ENCODE results near the gene AGAP1. TPM values are rescaled to one million over a fixed set of nuclear protein-coding genes. Genes with fewer than 3 reads are reported as not detected.

AGAP1 gene
- total RNA-seq, 2 experiments from 2014 or later = not detected

GRCh38 chr2:235603659-235604058 is 109.8 kb downstream of the AGAP1 start:
- no peak for DNase-seq (ENCODE audit: low spot score)
- TF ChIP-seq EZH2phosphoT487 (IDR thresholded peaks at IDR 0.05; ENCODE audit: borderline replicate concordance, low read depth, low read length) = no peak
- TF ChIP-seq, protein P1, sequence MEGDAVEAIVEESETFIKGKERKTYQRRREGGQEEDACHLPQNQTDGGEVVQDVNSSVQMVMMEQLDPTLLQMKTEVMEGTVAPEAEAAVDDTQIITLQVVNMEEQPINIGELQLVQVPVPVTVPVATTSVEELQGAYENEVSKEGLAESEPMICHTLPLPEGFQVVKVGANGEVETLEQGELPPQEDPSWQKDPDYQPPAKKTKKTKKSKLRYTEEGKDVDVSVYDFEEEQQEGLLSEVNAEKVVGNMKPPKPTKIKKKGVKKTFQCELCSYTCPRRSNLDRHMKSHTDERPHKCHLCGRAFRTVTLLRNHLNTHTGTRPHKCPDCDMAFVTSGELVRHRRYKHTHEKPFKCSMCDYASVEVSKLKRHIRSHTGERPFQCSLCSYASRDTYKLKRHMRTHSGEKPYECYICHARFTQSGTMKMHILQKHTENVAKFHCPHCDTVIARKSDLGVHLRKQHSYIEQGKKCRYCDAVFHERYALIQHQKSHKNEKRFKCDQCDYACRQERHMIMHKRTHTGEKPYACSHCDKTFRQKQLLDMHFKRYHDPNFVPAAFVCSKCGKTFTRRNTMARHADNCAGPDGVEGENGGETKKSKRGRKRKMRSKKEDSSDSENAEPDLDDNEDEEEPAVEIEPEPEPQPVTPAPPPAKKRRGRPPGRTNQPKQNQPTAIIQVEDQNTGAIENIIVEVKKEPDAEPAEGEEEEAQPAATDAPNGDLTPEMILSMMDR (conservative IDR thresholded peaks at IDR 0.05; ENCODE audit: low read length) = no peak
- POLR2A ChIA-PET = no interaction called here
- H4K20me1 ChIP-seq (ENCODE audit: insufficient read depth, low read length) = no peaks in the 10 kb centered on the region
- H3K9me3 ChIP-seq (ENCODE audit: low read length) = no peaks in the 10 kb centered on the region; the same call in 1 of the 2 replicates
- BruUV-seq (replicated peaks) = no TSS peak
- no peaks in the 10 kb centered on the region for H3K4me1 ChIP-seq (ENCODE audit: insufficient read depth, low read length, poor library complexity, severe bottlenecking)
- CTCF ChIA-PET (ENCODE audit: unreplicated experiment) = no interaction called here
- H3K27ac ChIP-seq (ENCODE audit: low read depth, low read length, poor library complexity, severe bottlenecking) = no peak overlapping the region
- intact Hi-C loops (cut with micrococcal nuclease; ENCODE audit: unreplicated experiment) = no loop called here
- no peaks in the 10 kb centered on the region for H3K9me2 ChIP-seq (ENCODE audit: insufficient read depth, low read length)
- no peak overlapping the region for H2AFZ ChIP-seq (ENCODE audit: low read length)
- H3K4me2 ChIP-seq (ENCODE audit: low read length) = no peak overlapping the region
- no peaks in the 10 kb centered on the region for H3K36me3 ChIP-seq (ENCODE audit: insufficient read depth, low read length)
- H3K79me2 ChIP-seq (ENCODE audit: insufficient read depth, low read depth, low read length) = no peaks in the 10 kb centered on the region
- no peak overlapping the region for H3K4me3 ChIP-seq (ENCODE audit: low read depth, low read length, poor library complexity, severe bottlenecking)

GRCh38 chr2:235605312-235606003 is 111.6 kb downstream of the AGAP1 start:
- Histone ChIP-seq H3K4me1 (ENCODE audit: insufficient read depth, low read length, poor library complexity, severe bottlenecking) (no peaks in the 10 kb centered on the region), H3K79me2 (ENCODE audit: insufficient read depth, low read depth, low read length) (no peaks in the 10 kb centered on the region), H3K36me3 (ENCODE audit: insufficient read depth, low read length) (no peaks in the 10 kb centered on the region), H3K9me2 (ENCODE audit: insufficient read depth, low read length) (no peaks in the 10 kb centered on the region), H4K20me1 (ENCODE audit: insufficient read depth, low read length) (no peaks in the 10 kb centered on the region), H3K9me3 (ENCODE audit: low read length) (no peaks in the 10 kb centered on the region; the same call in 1 of the 2 replicates), H3K4me2 (ENCODE audit: low read length) (no peak overlapping the region), H3K4me3 (ENCODE audit: low read depth, low read length, poor library complexity, severe bottlenecking) (no peak overlapping the region), H3K27ac (ENCODE audit: low read depth, low read length, poor library complexity, severe bottlenecking) (no peak overlapping the region), H2AFZ (ENCODE audit: low read length) (no peak overlapping the region)
- BruUV-seq (replicated peaks) = no TSS peak
- no peak for DNase-seq (ENCODE audit: low spot score)
- POLR2A ChIA-PET = no interaction called here
- CTCF ChIA-PET (ENCODE audit: unreplicated experiment) = no interaction called here
- intact Hi-C loops (cut with micrococcal nuclease; ENCODE audit: unreplicated experiment) = no loop called here
- TF ChIP-seq, protein P1 (conservative IDR thresholded peaks at IDR 0.05; ENCODE audit: low read length) = no peak
- TF ChIP-seq EZH2phosphoT487 (IDR thresholded peaks at IDR 0.05; ENCODE audit: borderline replicate concordance, low read depth, low read length) = no peak

GRCh38 chr2:235606004-235606715 is 112.3 kb downstream of the AGAP1 start:
- H3K9me2 ChIP-seq (ENCODE audit: insufficient read depth, low read length) = no peaks in the 10 kb centered on the region
- no peak for TF ChIP-seq EZH2phosphoT487 (IDR thresholded peaks at IDR 0.05; ENCODE audit: borderline replicate concordance, low read depth, low read length)
- TF ChIP-seq, protein P1 (conservative IDR thresholded peaks at IDR 0.05; ENCODE audit: low read length) = no peak
- H4K20me1 ChIP-seq (ENCODE audit: insufficient read depth, low read length) = no peaks in the 10 kb centered on the region
- H3K4me1 ChIP-seq (ENCODE audit: insufficient read depth, low read length, poor library complexity, severe bottlenecking) = no peaks in the 10 kb centered on the region
- H3K27ac ChIP-seq (ENCODE audit: low read depth, low read length, poor library complexity, severe bottlenecking) = no peak overlapping the region
- no peak overlapping the region for H3K4me2 ChIP-seq (ENCODE audit: low read length)
- no peaks in the 10 kb centered on the region; the same call in 1 of the 2 replicates for H3K9me3 ChIP-seq (ENCODE audit: low read length)
- CTCF ChIA-PET (ENCODE audit: unreplicated experiment) = no interaction called here
- no peak for DNase-seq (ENCODE audit: low spot score)
- H3K36me3 ChIP-seq (ENCODE audit: insufficient read depth, low read length) = no peaks in the 10 kb centered on the region
- no peak overlapping the region for H3K4me3 ChIP-seq (ENCODE audit: low read depth, low read length, poor library complexity, severe bottlenecking)
- H3K79me2 ChIP-seq (ENCODE audit: insufficient read depth, low read depth, low read length) = no peaks in the 10 kb centered on the region
- intact Hi-C loops (cut with micrococcal nuclease; ENCODE audit: unreplicated experiment) = no loop called here
- POLR2A ChIA-PET = no interaction called here
- H2AFZ ChIP-seq (ENCODE audit: low read length) = no peak overlapping the region
- BruUV-seq (replicated peaks) = no TSS peak

Measured in OCI-LY7 (cell line).